ENCODE results near the gene LDLRAD1.
A peak's percentile ranks its signal among the peaks of the same experiment; 100 is the strongest.
"Not testable (repeated sequence)": the region's sequence is repeated elsewhere in the genome, so short reads cannot be mapped to it uniquely, and the experiment has no call there.

Gene LDLRAD1, protein sequence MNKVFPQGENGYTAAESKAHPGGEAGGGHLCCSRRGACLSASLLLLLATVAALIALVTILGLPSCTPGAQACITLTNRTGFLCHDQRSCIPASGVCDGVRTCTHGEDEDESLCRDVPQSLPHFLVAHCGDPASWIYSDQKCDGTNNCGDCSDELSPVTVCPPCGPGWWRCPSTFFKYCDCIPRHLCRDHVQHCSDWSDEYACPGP

DNA sequence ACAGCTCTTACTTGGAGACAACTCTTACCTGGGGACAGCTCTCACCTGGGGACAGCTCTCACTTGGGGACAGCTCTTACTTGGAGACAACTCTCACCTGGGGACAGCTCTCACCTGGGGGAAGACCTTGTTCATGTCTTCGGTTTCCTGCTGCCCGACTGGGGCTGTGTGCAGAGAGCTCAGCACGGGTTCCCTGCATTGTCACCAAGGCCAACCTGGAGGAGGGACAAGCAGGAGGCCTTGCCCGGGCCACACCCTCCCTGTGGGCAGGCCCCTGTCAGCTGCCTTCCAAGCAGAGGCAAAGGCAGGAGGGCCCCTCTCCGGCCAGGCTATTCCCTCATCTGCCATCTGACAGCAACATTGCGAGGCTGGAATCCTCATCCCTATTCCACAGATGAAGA lies at the start of gene LDLRAD1:
TSS of gene LDLRAD1 (minus strand) at position 208 of the 400 bp plus-strand sequence. CDS start at position 134, 74 bp downstream.
- no peak for DNase-seq

DNA sequence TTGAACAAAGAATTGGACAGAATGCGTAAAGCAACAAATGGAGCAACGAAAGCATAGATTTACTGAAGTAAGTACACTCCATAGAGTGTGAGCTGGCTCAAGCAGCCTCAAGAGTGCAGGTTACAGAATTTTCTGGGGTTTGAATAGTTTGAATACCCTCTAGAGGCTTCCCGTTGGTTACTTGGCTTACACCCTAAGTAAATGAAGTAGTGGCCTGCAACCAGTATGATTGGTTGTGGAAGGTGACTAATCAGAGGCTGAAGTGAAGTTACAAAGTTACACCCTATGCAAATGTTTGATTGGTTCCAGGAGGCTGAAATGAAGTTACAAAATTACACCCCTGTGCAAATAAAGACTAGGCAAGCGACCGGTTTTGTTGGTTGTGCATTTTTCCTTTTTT lies 46.3 kb upstream of the LDLRAD1 start:
- no peak for DNase-seq

DNA sequence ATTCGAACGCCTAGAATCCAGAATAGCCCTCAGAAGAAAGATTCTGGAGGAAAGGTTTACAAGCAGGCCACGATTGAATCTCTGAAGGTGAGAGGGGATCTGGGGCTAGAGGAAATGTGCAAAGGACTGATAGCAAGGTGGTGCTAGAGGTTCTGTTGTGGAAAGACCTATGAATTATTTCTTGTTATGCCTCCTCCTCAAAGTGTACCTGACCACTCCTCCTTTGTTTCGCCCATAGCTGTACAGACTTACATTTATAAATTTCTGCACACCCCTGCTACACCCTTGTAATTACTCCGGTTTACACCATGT lies 36.4 kb upstream of the LDLRAD1 start:
- no peak for DNase-seq

DNA sequence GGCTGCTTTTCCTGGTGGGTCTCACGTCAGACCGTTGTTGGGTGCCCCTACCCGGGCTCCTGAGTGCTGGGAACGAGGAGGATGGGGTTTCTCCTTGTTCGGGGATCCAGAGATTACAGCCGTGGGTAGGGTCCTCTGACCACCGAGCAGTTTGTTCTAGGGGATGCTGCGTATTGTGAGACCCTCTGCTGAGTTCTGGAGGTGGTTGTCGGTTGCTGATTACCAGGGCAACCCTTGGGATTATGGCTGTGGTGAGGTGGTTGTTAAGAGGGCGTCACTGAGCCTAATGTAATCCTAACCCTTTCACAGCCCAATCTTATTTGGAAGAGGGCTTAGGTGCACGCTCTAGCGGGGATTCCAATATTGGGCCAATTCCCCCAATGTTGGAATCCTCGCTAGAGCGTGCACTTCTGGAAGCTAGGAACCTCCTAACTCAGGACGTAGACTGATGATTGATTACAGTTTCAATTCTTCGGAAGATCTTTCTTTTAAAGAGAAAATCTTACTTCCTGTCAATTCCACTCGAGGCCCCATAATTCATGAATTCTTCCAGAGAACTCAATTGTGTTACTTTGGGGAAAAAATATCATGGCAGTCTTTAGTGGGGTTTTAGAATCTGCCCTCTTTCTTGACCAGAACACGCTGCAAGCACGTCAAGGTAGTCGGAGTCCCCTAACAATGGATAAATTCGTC lies 35.9 kb upstream of the LDLRAD1 start:
- no peak for DNase-seq

DNA sequence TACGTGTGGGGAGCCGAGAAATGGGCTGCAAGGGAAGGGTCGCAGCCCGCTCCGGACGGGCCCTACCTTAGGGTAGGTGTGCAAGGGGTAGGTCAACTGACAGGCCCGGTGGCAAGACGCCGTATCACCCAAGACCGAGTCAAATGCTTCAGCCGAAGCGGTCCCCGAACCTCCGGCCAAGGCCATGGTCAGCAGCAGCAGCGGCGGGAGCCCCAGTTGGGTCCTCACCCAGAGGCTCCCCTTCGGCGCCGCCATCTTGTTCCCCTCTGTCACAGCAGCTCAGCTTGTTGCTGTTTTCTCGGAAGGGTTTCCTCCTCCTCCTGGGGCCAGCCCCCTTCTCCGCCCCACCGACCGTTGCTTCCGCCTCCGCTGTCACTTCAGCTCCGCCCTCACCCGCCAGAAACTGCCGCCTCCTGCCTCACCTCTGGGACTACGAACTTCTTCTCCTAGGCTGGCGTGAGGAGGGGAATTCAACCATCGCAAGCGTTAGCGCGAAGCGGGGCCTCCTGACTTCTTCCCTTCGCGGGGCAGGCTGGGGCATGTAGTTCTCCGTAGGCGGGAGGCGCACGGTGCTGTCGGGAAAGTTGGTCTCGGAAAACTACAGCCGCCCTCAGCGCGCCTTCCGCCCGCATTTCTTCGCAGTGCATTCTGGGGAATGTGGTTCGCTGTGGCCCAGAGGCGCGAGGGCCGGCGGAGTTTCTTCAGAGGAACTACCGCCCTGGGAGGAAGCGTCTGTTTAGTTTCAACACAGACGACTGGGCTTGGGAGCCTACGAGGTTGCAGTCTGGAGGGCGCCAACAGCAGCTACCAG lies 35.2 kb upstream of the LDLRAD1 start, which contains the start of the genes TCEANC2 and TMEM59:
TSS of gene TCEANC2 (plus strand) at position 675 of the 811 bp plus-strand sequence. CDS start 815 bp downstream, outside the sequence.
TSS of gene TMEM59 (minus strand) at position 271 of the 811 bp plus-strand sequence. CDS start at position 255, 16 bp downstream.
- peak; percentile 99 for DNase-seq

DNA sequence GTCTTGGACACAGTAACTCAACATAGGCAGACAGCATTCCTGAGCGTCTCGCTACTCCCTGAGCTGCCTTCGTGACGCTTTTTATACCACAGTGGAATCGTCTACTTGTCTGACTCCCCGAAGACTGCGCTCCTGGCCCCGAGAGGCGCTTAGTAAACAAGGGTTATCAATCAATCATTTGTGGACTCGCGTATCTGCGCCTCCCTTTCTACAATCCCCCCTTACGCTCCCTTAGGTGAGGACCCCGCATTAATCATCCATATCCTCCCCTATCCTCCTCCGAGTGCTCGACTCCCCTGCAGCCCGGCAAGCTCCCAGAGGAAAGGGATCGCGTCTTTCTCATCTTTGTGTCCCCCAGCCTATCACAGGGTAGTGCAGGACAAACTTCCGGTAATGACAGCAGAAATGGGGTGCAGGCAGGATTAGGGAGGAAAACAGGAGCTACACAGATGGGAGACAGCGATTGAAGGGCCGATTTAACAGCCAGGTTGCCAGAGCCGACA lies 34.5 kb upstream of the LDLRAD1 start:
- DNase-seq: peak; percentile 68

DNA sequence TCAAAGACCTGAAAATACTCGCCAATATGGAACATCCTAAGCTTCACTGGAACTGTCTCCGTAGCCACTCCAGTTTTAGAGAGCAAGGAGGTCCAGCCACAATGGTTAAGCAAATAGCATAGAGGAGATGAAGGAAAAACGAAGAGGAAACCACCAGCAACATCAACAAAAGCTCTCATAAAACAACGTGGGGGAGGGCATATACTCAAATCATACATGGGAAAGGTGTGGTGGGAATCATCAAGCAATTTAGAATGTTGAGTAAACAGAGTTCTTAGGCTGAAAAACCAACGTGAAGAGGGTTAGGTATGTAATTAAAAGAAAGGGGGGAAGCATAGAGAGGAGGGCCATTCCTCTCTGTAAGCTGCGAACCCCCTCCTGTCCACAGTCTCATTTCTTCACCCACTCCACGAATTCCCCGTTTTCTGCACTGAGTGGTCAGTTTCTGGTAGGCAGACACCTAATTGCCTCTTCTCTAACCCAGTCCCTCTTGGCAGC lies 34.0 kb upstream of the LDLRAD1 start:
- no peak for DNase-seq

DNA sequence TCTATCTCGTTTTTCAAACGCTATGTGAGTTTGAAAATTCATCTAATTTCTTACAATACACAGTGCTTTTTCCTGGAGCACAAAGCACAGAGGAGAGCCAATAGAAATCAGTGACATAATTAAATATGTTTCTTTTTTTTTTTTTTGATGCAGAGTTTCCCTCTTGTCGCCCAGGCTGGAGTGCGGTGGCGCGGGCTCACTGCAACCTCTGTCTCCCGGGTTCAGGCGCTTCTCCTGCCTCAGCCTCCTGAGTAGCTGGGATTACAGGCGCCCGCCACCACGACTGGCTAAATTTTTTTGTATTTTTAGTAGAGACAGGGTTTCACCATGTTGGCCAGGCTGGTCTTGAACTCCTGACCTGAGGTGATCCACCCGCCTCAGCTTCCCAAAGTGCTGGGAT lies 32.4 kb upstream of the LDLRAD1 start:
- not testable (repeated sequence) for DNase-seq

DNA sequence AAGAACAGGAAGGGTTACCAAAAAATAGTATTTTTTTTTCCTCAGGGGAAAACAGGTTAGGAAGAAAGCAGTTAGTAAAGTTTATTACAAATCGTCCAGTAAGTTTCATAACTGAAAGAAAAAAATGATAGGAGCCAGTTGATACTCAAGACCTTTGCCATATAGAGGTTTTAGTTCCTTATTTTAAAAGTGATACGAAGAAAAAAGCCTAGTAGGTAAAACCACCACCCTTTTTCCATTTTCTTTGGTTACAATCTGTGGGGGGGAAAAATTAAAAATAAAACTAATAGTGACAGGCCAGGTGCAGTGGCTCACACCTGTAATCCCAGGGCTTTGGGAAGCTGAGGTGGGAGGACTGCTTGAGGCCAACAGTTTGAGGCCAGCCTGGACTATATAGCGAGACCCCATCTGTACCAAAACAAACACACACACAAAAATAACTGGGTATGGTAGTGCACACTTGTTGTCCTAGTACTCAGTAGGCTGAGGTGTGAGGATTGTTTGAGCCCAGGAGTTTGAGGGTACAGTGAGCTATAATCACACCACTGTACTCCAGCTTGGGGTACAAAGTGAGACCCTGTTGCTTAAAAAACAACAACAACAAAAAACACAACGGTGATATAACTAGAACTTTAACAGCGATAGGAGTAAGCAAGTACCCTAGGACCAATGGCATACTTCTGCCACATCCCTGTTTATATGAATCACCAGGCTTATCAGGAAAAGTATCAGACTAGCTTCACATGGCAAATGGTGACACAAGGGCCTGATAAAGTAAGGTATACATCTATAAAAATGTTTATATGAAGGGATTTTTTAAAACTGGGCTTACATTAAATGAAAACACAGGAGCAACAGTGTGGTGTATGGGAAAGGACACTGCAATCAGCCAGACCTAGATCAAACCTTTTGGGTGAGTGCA lies 29.7 kb upstream of the LDLRAD1 start:
- DNase-seq: no peak

DNA sequence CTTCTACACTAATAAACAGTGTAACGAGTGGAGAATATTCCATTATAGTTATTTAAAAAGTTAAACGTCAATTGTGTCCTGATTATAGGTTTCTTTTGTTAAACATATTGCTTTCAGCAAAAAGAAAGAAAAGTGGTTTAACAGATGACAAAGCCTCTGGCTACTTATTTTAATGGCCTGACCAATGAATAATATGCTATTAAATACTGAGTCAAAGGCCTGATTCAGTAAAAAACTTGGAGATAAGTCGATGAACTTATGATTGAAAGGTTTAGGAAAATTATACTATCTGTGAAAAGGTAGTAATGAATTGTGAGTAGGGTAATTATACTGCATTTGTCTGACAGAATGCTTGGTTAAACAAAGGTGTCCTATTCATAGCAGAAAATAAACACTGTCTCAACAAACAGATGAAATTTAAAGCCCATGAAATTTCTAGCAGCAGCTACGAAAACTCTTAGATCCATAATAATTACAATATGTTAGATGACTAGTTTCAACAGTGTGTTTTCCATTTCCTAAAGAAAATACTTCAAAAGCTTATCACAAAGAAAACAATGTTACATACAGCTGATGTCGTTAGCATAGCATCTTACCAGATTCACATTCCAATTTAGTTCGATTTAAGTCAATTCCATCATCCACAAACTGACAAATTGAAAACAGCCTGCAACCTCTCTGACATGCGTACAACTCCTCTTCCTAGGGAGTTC lies 28.8 kb upstream of the LDLRAD1 start:
- DNase-seq: no peak

DNA sequence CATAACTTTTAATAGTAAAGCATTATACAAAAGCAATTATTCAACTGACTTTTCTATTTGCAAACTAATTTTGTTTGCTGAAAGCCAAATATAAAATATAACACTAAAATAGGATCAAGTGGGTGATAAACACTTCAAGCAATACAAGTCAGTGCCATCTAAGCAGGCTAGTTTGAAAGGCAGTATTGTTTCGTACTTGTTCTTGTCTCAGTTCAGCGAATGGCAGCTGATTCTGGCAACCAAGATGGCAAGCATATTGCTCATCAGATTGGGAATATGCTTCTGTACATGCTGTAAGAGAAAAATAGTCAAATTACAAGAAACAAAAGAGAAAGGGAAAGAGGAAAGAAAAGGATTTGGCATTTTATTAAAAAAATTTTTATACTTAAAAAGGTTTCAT lies 27.5 kb upstream of the LDLRAD1 start:
- no peak for DNase-seq

DNA sequence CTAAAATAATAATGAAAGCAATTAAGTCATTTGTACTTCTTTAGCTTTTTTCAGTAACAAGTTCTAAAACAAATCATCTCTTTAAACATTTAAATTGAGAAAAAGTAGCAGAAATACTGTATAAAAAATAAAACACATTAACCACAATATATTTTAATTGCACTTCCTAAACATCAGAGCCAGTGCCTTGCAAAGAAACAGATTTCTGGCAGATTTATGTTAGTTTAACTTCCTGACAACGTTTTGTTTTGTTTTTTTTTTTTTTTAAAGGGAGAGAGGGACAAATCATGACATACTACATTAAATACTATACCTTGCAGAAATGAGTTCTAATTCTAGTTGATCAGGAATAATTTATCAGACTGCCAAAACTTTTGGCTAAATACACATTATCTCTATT lies 23.8 kb upstream of the LDLRAD1 start:
- DNase-seq: no peak

DNA sequence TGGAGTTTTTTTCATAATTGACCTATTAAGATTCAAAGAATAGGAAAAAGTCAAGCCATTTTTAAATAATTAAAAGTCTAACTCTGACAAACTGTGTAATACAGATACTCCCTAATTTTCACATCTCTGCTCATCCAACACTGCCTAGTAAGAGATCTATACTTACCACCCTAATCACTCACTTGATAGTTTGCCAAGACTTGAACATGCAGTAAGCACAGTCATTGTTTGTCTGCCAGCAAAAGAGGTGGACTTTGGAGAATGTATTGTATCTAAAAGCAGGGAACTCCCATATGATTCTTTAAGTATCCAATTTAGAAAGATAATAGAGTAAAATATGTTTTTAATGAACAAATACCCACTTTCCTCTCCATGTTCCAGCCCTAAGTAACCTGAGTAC lies 19.5 kb upstream of the LDLRAD1 start:
- no peak for DNase-seq

DNA sequence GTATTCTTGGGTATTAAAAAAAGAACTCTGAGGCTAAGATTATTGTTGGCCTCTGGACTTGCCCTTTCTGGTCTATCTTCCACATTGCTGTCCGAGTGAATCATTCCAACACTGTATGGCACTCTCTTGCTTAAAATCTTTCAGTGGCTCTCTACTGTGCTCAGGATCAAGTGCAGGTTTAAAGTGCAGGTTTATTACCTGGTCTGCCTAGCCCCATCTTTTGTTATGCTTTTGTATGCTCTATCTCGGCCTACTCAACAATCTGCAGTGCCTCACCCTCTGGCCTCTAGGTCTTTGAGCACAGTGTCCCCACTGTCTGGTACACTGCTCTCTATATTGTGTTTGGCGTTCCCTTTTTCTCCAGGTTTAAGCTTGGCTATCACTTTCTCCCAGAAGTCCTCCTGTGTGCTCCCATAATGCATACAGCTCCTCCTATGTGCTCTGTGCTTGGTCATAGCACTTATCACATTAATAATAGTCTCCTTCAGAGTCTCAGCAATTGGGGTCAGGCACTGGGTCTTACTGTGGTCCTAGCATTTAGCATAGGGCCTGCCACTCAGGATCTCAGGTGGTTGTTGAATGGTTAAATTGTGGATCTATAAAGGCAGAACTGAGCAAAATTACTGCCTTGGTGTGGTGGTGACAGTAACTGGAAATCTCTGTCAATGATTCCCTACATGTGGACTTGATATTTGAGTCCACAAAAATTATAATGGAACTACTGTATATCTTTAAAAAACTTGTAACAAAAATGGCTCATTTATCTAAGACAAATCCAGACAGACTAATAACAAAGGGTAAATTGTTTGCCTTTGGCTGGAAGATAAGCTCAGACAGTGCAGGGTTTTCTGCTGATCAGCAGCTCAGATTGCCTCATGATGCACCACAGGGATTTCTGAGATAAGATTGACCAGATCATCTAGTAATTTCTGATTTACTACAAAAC lies 10.6 kb upstream of the LDLRAD1 start:
- DNase-seq: no peak

DNA sequence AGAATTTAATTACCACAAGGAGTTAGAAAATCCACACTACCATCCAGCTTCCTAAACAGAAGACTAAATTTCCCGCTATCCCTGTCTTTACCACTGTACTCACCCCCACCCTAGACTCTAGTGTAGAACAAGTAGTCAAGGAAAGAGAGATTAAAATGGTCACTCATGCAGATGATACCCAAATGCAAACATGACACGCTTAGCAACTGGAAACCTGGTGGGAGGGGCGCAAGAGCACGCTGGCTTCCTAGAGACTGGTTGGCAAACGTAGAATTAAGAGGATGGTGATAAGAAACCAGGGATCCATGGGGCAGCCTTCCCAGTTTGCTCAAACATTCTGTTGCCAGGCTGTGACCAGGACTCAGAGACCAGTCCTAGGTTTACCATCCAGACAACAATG lies 9.9 kb upstream of the LDLRAD1 start:
- DNase-seq: no peak

DNA sequence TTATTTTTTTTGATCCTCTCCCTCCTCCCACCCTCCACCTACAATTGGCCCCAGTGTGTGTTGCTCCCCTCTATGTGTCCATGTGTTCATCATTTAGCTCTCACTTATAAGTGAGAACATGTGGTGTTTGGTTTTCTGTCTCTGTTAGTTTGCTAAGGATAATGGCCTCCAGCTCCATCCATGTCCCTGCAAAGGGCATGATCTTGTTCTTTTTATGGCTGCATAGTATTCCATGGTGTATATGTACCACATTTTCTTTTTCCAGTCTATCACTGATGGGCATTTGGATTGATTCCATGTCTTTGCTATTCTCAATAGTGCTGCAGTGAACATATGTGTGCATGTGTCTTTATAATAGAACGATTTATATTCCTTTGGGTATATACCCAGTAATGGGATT lies 6.8 kb upstream of the LDLRAD1 start:
- DNase-seq: not testable (repeated sequence)

DNA sequence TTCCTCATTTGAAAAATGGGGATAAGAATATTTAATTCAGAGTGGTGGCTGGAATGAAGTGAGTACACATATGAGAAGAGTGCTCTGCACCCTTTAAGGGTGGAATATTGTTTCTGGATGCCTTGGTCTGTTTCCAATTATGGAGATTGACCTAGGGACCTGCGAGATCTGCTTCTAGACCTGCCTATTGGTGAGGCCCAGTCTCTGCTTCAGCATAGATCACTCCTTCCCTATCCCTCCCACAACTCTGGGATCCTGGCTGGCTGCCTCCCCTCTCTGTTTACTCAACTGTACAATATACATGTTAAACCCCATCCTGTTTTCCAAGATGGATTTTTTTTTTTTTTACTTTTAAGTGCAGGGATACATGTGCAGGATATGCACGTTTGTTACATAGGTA lies 6.4 kb upstream of the LDLRAD1 start:
- no peak for DNase-seq

DNA sequence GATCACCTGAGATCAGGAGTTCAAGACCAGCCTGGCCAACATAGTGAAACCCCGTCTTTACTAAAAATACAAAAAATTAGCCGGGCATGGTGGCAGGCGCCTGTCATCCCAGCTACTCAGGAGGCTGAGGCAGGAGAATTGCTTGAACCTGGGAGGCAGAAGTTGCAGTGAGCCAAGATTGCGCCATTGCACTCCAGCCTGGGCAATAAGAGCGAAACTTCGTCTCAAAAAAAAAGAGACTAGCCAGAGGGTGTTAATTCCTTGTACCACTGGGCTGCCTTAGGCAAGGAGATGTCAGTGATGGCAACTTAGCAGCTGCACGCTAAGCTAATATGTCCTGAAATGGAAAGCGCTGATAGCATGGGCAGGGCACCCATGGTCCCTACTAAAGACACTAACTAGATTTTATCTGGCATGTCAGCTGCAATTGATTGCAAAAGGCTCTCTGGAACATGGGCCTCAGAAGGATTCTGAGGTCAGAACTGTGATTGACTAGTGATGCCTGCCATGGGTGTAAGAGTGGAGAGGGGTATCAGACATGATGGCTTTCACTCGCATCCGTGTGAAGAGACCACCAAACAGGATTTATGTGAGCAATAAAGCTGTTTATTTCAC lies 1.7 kb upstream of the LDLRAD1 start:
- DNase-seq: not testable (repeated sequence)

DNA sequence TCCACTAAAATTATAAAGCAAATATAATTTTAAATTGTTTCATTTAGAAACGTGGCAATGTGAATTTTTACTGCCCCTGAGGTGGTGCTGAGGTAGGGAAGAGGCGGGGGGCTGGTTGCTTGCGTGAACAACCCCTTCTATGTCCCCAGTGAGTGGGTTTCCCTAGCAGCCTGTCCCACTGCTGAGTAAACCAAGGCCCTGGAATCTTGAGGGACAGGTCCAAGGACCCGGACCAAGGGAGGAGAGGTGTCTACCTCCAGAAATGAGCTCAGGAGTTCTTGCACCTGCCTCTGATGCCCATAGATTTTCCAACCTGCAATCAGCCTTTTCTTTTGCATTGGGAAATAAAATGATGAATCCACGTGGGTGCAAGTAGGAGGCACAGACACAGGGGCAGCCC lies 649 bp upstream of the LDLRAD1 start:
- no peak for DNase-seq
